B cell (primary cell): ENCODE results near the gene YARS1.

Source experiments
- EZH2 ChIP-seq: IDR thresholded peaks from 2 replicates; pipeline ENCODE4 v1.6.1; 2012; ENCODE audit warnings: borderline replicate concordance, low read depth, mild to moderate bottlenecking, moderate library complexity, low read length; ENCODE audit not compliant: insufficient read depth, poor library complexity, severe bottlenecking
- TF ChIP-seq, protein P1 (sequence below): fragments of 200-600 bp; IDR thresholded peaks from one replicate; pipeline ENCODE4 v1.8.0; 2022; ENCODE audit warnings: antibody characterized with exemption, mild to moderate bottlenecking

DNA sequence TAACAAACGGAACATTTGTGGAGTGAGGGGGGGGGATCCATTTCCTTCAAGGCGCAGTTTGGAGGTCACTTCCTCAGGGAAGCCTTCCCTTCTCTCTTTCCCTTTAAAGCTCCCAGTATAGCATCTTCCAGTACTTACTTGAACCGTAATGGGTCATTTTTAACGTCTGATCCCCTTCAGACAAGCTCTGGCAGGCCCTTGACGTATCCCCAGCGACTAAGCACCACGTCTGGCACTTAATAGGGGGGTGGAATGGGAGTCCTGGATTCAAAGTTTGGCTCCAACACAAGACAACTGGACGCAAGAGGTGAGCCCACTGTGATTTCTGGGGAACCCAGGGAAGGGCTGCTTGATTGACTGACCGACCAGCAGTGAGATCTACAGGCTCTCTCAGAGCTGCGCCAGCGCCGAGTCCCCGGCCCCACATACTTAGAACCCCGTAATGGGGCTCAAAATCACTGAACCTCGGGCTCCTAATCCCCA lies 441 bp downstream of the YARS1 start:
- TF ChIP-seq, protein P1, sequence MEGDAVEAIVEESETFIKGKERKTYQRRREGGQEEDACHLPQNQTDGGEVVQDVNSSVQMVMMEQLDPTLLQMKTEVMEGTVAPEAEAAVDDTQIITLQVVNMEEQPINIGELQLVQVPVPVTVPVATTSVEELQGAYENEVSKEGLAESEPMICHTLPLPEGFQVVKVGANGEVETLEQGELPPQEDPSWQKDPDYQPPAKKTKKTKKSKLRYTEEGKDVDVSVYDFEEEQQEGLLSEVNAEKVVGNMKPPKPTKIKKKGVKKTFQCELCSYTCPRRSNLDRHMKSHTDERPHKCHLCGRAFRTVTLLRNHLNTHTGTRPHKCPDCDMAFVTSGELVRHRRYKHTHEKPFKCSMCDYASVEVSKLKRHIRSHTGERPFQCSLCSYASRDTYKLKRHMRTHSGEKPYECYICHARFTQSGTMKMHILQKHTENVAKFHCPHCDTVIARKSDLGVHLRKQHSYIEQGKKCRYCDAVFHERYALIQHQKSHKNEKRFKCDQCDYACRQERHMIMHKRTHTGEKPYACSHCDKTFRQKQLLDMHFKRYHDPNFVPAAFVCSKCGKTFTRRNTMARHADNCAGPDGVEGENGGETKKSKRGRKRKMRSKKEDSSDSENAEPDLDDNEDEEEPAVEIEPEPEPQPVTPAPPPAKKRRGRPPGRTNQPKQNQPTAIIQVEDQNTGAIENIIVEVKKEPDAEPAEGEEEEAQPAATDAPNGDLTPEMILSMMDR = no peak
- no peak for TF ChIP-seq EZH2
